Transverse colon (tissue), 4 donors: ENCODE measurements around the gene SNRPD2. TPM values are rescaled to one million over a fixed set of nuclear protein-coding genes. Genes with fewer than 3 reads are reported as not detected.

Source experiments
- DNase-seq: peaks from one replicate; pipeline ENCODE4 v3.0.0-alpha.2; 2019
- H3K27ac ChIP-seq, 4 donors: fragments of 200-600 bp; sonication (generic); 2 replicates each; pipeline ENCODE4 v1.5.1; 2016 to 2018; ENCODE audit warnings: inconsistent platforms in 4 of 4
- H3K27me3 ChIP-seq: fragments of 200-600 bp; sonication (generic); 2 replicates; pipeline ENCODE4 v1.5.1; 2017; ENCODE audit warnings: inconsistent platforms
- H3K36me3 ChIP-seq, 4 donors: fragments of 200-600 bp; sonication (generic); 2 replicates each; pipeline ENCODE4 v1.5.1; 2017 to 2019; ENCODE audit warnings: inconsistent platforms in 4 of 4
- H3K4me1 ChIP-seq, 4 donors: fragments of 200-600 bp; sonication (generic); 2 replicates each; pipeline ENCODE4 v1.5.1; 2017 to 2020; ENCODE audit warnings: inconsistent platforms in 4 of 4
- H3K4me3 ChIP-seq, 4 donors: fragments of 200-600 bp; sonication (generic); 1 replicate in 1 of 4; 2 replicates in 3 of 4; pipeline versions ENCODE4 v1.5.1 to v1.6.1; 2017 to 2019; ENCODE audit warnings: inconsistent platforms in 4 of 4
- H3K9me3 ChIP-seq, 2 donors: fragments of 200-600 bp; sonication (generic); 2 replicates each; pipeline ENCODE4 v1.5.1; 2017 to 2019; ENCODE audit warnings: inconsistent platforms in 2 of 2
- EP300 ChIP-seq: sonication (generic); formaldehyde crosslinking; IDR thresholded peaks from one replicate; pipeline ENCODE4 v1.6.1; 2017; ENCODE audit warnings: antibody characterized with exemption, low read depth
- POLR2A ChIP-seq: fragments of 450-650 bp; IDR thresholded peaks from one replicate; pipeline ENCODE4 v1.6.1; 2016; ENCODE audit warnings: antibody characterized with exemption, mild to moderate bottlenecking, moderate library complexity
- POLR2AphosphoS5 ChIP-seq, 3 donors: sonication (generic); formaldehyde crosslinking; IDR thresholded peaks; one replicate each; pipeline ENCODE4 v1.6.1; 2016; ENCODE audit warnings: antibody characterized with exemption in 3 of 3
- WGBS, 2 donors: methylation state at CpG; one replicate each; pipeline ENCODE4 v1.1.5; 2018; ENCODE audit warnings: low coverage in 1 of 2; 5-methylcytosine and 5-hydroxymethylcytosine counted together
- in situ Hi-C, 4 donors: fragments of 200-750 bp; cut with MboI; loops; one replicate each; pipeline versions ENCODE4 v1.15.0 to v1.15.1; 2017; ENCODE audit warnings: low sequenced_read_pairs in 3 of 4, low pct_ligation_motif_present in 1 of 4, low pct_unique_long_range_greater_than_20kb in 1 of 4
- intact Hi-C: fragments of 100-400 bp; cut with DNase I; formaldehyde crosslinking; loops from one replicate; pipeline ENCODE4 v1.15.1; 2023; ENCODE audit warnings: low total_unique reads
- total RNA-seq, 4 donors: library from RNA; depleted of rRNA; stranded (reverse); fragments of >200 nt; gene quantifications; one replicate each; pipeline ENCODE4 v1.1.0, GENCODE V29; 2016
- TF ChIP-seq, protein P1 (sequence below), 5 experiments: fragments of 200-600 bp in 3 of 5; fragments of 450-650 bp in 2 of 5; sonication (generic) in 3 of 5; IDR thresholded peaks; 1 replicate in 2 of 5; 2 replicates in 3 of 5; pipeline ENCODE4 v1.5.1; 2016 to 2017; ENCODE audit warnings: antibody characterized with exemption in 5 of 5, inconsistent platforms in 3 of 5, mild to moderate bottlenecking in 2 of 5, moderate library complexity in 1 of 5

The SNRPD2 gene
- total RNA-seq, 4 donors from 2014 or later: 39.3 to 407 (median 93.4) TPM

- intact Hi-C loops (no loop called here), in situ Hi-C loops (no loop called here)
- WGBS, 2 donors: 92 to 94% methylated on average over 7 to 12 of the region's 12 CpGs
- no peak overlapping the region for H3K27ac ChIP-seq
- TF ChIP-seq POLR2A (no peak), POLR2AphosphoS5 (IDR thresholded peaks at IDR 0.05) (no peak), EP300 (no peak)
- TF ChIP-seq, protein P1, sequence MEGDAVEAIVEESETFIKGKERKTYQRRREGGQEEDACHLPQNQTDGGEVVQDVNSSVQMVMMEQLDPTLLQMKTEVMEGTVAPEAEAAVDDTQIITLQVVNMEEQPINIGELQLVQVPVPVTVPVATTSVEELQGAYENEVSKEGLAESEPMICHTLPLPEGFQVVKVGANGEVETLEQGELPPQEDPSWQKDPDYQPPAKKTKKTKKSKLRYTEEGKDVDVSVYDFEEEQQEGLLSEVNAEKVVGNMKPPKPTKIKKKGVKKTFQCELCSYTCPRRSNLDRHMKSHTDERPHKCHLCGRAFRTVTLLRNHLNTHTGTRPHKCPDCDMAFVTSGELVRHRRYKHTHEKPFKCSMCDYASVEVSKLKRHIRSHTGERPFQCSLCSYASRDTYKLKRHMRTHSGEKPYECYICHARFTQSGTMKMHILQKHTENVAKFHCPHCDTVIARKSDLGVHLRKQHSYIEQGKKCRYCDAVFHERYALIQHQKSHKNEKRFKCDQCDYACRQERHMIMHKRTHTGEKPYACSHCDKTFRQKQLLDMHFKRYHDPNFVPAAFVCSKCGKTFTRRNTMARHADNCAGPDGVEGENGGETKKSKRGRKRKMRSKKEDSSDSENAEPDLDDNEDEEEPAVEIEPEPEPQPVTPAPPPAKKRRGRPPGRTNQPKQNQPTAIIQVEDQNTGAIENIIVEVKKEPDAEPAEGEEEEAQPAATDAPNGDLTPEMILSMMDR (IDR thresholded peaks at IDR 0.05): no peak
- no peaks in the 10 kb centered on the region for H3K27me3 ChIP-seq
- H3K4me1 ChIP-seq: peaks cover 0 to 6% (median 0%) of the 10 kb centered on the region in 4 donors
- H3K4me3 ChIP-seq: no peak overlapping the region
- no peaks in the 10 kb centered on the region for H3K9me3 ChIP-seq
- DNase-seq: no peak
- peaks cover 0 to 8% (median 2%) of the 10 kb centered on the region in 4 donors for H3K36me3 ChIP-seq
Measured at GRCh38 chr19:45705710-45706415, 14.1 kb upstream of the SNRPD2 start.

GRCh38 chr19:45705115-45705514 is 13.4 kb upstream of the SNRPD2 start:
- in situ Hi-C loops (no loop called here), intact Hi-C loops (no loop called here)
- Histone ChIP-seq H3K4me3 (no peak overlapping the region), H3K27me3 (no peaks in the 10 kb centered on the region), H3K4me1 (no peaks in the 10 kb centered on the region), H3K27ac (no peak overlapping the region), H3K36me3 (peaks cover 0 to 8% (median 2%) of the 10 kb centered on the region in 4 donors), H3K9me3 (no peaks in the 10 kb centered on the region)
- 94% methylated on average over 9 of the region's 9 CpGs; no CpG with 5 or more reads in 1 of the 2 donors for WGBS, 2 donors
- TF ChIP-seq POLR2A (no peak), POLR2AphosphoS5 (IDR thresholded peaks at IDR 0.05) (no peak), EP300 (no peak)
- TF ChIP-seq, protein P1 (IDR thresholded peaks at IDR 0.05): no peak
- no peak for DNase-seq

DNA sequence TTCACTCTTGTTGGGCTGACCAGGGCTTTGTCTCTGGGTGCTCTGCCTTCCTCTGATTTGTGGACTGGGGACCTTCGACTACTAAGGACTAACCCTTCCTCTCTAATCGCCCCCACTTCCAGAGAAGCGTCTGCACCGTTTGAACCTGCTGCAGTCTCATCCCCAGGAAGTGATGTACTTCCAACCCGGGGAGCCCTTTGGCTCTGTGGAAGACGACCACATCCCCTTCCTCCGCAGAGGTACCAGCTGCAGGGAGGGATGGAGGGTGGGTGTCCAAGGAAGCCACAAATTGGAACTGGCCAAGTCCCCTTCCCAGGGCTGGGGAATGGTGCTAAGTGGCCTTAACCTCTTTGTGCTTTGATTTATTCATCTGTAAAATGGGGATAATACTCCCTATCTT is 9.9 kb upstream of the SNRPD2 start:
- Histone ChIP-seq H3K4me1 (no peaks in the 10 kb centered on the region), H3K27me3 (no peaks in the 10 kb centered on the region), H3K4me3 (no peak overlapping the region), H3K36me3 (peaks cover 0 to 8% (median 2%) of the 10 kb centered on the region in 4 donors), H3K9me3 (no peaks in the 10 kb centered on the region), H3K27ac (no peak overlapping the region)
- intact Hi-C loops: no loop called here
- TF ChIP-seq, protein P1 (IDR thresholded peaks at IDR 0.05): no peak
- TF ChIP-seq POLR2AphosphoS5 (IDR thresholded peaks at IDR 0.05) (no peak), EP300 (no peak), POLR2A (no peak)
- DNase-seq: no peak
- in situ Hi-C loops: no loop called here
- WGBS, 2 donors: 73 to 80% methylated on average over 1 to 7 of the region's 7 CpGs

DNA sequence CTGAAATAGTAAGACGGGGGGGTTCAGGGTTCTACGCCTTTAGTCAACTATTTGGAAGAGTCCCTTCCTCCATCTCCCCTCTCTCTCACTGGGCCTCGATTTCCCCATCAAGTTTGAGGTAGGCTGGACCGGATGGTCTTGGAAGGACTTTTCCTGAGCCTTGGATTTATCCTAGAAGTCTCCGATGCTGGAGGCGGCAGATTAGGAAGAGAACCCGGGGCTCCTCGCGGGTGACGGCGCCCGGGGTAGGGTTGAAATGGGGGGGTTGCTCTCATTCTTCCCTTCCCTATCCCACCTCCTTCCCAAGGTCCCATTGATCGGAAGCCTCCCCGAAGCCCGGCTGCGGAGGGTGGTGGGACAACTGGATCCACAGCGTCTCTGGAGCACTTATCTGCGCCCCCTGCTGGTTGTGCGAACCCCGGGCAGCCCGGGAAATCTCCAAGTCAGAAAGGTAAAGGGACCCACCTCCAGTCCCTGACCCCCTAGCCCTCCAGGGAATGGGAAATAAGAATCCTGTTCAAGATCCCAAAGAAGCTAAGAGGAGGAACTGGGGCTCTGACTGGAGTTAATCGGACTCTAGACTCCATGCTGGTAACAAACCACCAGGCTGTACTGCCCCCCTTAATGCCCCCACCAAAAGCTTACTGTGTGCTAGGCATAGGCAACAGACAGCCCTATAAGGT is 1.5 kb upstream of the SNRPD2 start:
- H3K27ac ChIP-seq: peak overlapping the region; percentile 95 to 100 (median 97)
- peaks cover 0 to 2% (median under 1%) of the 10 kb centered on the region in 4 donors for H3K36me3 ChIP-seq
- TF ChIP-seq, protein P1 (IDR thresholded peaks at IDR 0.05): peak; percentile 87 to 93 (median 91)
- TF ChIP-seq POLR2A: no peak
- no peaks in the 10 kb centered on the region for H3K9me3 ChIP-seq
- peak; percentile 89 for DNase-seq
- peak overlapping the region; percentile 71 to 97 (median 90) for H3K4me3 ChIP-seq
- 0 to 2% methylated on average over 2 to 22 of the region's 22 CpGs for WGBS, 2 donors
- intact Hi-C loops: no loop called here
- H3K4me1 ChIP-seq: peaks cover 3 to 17% (median 10%) of the 10 kb centered on the region in 4 donors
- H3K27me3 ChIP-seq: no peaks in the 10 kb centered on the region
- in situ Hi-C loops: no loop called here
